ENCODE results near the gene TMEM120B. TPM values are rescaled to one million over a fixed set of nuclear protein-coding genes. Genes with fewer than 3 reads are reported as not detected.
A peak's percentile ranks its signal among the peaks of the same experiment; 100 is the strongest.

Gene TMEM120B
- total RNA-seq, 1 donor from 2014 or later = 10.3 TPM

GRCh38 chr12:121801595-121802484 lies 89.3 kb downstream of the TMEM120B start:
- peaks cover 36% of the 10 kb centered on the region for H3K36me3 Mint-ChIP-seq (ENCODE audit: low read depth, unreplicated experiment)
- peak overlapping the region; percentile 100 for H3K27ac Mint-ChIP-seq (ENCODE audit: unreplicated experiment)
- peak overlapping the region; percentile 97 for H3K4me3 Mint-ChIP-seq (ENCODE audit: unreplicated experiment)
- H3K9me3 Mint-ChIP-seq (ENCODE audit: unreplicated experiment) = no peaks in the 10 kb centered on the region
- peaks cover 36% of the 10 kb centered on the region for H3K27me3 Mint-ChIP-seq (ENCODE audit: unreplicated experiment)
- H3K4me1 Mint-ChIP-seq (ENCODE audit: unreplicated experiment) = peaks cover 45% of the 10 kb centered on the region
- no peak for TF ChIP-seq CTCF (IDR thresholded peaks at IDR 0.05; ENCODE audit: unreplicated experiment)
- DNase-seq (ENCODE audit: low spot score) = no peak

DNA sequence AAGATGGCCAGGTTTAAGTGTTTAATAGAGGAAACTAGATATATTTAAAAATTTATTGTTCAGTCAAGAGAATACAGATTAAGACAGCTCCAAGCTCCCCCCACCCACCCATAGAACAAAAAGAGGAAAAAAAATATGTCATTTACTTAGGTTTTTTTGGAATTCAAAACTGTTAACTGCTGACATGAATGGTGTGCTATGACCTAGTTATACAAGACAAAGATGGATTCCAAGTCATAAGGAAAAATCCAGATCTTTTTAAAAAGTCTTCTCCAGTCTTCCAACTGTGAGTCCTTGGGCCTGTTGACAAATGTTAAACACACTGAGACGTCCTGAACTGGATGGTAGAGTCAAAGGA lies 89.9 kb downstream of the TMEM120B start:
- TF ChIP-seq CTCF (IDR thresholded peaks at IDR 0.05; ENCODE audit: unreplicated experiment) = no peak
- peak overlapping the region; percentile 97 for H3K4me3 Mint-ChIP-seq (ENCODE audit: unreplicated experiment)
- peaks cover 36% of the 10 kb centered on the region for H3K27me3 Mint-ChIP-seq (ENCODE audit: unreplicated experiment)
- peaks cover 42% of the 10 kb centered on the region for H3K4me1 Mint-ChIP-seq (ENCODE audit: unreplicated experiment)
- peak overlapping the region; percentile 100 for H3K27ac Mint-ChIP-seq (ENCODE audit: unreplicated experiment)
- H3K9me3 Mint-ChIP-seq (ENCODE audit: unreplicated experiment) = no peaks in the 10 kb centered on the region
- DNase-seq (ENCODE audit: low spot score) = no peak
- H3K36me3 Mint-ChIP-seq (ENCODE audit: low read depth, unreplicated experiment) = peaks cover 36% of the 10 kb centered on the region

DNA sequence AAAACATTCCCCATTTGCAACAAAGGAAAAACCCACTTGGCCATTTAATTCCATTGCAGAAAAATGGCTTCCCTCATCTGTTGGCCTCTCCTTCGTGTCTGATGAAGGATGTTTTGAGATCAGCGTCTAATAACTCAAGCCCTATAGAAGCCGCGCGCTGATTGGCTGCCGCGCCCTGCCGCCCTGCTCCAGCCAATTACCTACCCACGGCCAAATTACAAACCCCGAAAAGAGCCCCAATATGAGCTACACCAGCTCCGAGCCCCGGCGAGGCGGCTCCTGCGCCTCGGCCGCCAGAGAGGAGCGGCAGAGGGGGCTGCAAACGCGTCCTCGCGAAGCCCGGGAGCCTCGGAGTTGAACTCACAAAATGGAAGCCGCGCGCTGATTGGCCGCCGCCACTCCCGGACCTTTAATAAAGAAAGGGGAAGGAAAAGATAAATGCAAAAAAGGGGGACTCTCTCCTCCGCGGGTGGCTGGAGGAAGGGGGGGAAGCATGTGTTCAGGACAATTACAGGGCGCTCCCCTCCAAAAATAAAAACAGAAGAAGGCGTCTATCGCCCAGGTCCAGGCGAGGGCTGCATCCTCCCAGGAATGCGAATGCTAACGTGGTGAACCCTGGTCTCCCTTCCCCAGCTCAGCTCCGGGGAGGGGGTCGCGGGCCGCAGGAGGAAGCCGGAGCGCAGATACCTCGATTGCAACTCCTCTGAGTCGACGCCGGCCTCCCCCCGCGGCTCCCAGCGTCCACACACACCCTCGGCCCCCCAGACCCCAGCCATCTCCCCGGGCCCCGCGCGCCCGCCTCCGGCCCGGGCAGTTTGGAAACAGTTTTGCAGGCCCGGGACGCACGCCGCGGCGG lies 90.5 kb downstream of the TMEM120B start:
- no peaks in the 10 kb centered on the region for H3K9me3 Mint-ChIP-seq (ENCODE audit: unreplicated experiment)
- DNase-seq (ENCODE audit: low spot score) = peak; percentile 79
- peaks cover 36% of the 10 kb centered on the region for H3K36me3 Mint-ChIP-seq (ENCODE audit: low read depth, unreplicated experiment)
- H3K4me3 Mint-ChIP-seq (ENCODE audit: unreplicated experiment) = peak overlapping the region; percentile 97
- peaks cover 36% of the 10 kb centered on the region for H3K27me3 Mint-ChIP-seq (ENCODE audit: unreplicated experiment)
- H3K4me1 Mint-ChIP-seq (ENCODE audit: unreplicated experiment) = peaks cover 39% of the 10 kb centered on the region
- peak overlapping the region; percentile 100 for H3K27ac Mint-ChIP-seq (ENCODE audit: unreplicated experiment)
- no peak for TF ChIP-seq CTCF (IDR thresholded peaks at IDR 0.05; ENCODE audit: unreplicated experiment)

- Mint-ChIP-seq H3K9me3 (ENCODE audit: unreplicated experiment) (no peaks in the 10 kb centered on the region), H3K4me1 (ENCODE audit: unreplicated experiment) (peaks cover 30% of the 10 kb centered on the region), H3K27me3 (ENCODE audit: unreplicated experiment) (peaks cover 31% of the 10 kb centered on the region), H3K4me3 (ENCODE audit: unreplicated experiment) (peak within 1 kb of the TSS; percentile 97), H3K27ac (ENCODE audit: unreplicated experiment) (peak within 1 kb of the TSS; percentile 100), H3K36me3 (ENCODE audit: low read depth, unreplicated experiment) (peaks cover 28% of the 10 kb centered on the region)
- no peak for TF ChIP-seq CTCF (IDR thresholded peaks at IDR 0.05; ENCODE audit: unreplicated experiment)
- DNase-seq (ENCODE audit: low spot score) = peak; percentile 47
These were observed 91.4 kb downstream of the TMEM120B start, which contains the start of gene SETD1B for GRCh38 chr12:121803861-121804416. TSS of gene SETD1B (plus strand) at chr12:121804009. CDS start at chr12:121804738, 729 bp downstream.

All from endothelial cell (in vitro differentiated cells).